ENCODE measurements around the gene ITGA2. TPM values are rescaled to one million over a fixed set of nuclear protein-coding genes. Genes with fewer than 3 reads are reported as not detected.

ITGA2 gene
- total RNA-seq, 1 donor from 2014 or later: 35.0 TPM

DNA sequence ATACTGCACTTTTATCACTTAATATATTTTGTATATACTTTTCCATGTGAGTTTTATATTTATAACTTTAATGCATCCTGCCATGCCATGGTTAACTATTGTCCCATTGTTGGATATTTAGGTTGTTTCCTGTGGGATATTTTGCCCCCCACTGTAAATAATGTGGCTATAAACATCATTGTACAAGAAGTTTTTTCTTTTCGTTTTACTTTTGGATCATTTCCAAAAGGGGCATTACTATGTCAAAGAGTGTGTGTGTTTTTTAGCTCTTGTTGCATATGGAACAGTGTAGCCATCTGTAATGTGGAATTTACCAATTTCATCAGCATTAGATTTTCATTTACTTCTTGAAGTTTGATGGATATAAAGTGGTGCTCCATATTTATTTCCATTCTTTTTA, 13.3 kb downstream of the ITGA2 start:
- FAIRE-seq: no peak
- TF ChIP-seq, protein P1, sequence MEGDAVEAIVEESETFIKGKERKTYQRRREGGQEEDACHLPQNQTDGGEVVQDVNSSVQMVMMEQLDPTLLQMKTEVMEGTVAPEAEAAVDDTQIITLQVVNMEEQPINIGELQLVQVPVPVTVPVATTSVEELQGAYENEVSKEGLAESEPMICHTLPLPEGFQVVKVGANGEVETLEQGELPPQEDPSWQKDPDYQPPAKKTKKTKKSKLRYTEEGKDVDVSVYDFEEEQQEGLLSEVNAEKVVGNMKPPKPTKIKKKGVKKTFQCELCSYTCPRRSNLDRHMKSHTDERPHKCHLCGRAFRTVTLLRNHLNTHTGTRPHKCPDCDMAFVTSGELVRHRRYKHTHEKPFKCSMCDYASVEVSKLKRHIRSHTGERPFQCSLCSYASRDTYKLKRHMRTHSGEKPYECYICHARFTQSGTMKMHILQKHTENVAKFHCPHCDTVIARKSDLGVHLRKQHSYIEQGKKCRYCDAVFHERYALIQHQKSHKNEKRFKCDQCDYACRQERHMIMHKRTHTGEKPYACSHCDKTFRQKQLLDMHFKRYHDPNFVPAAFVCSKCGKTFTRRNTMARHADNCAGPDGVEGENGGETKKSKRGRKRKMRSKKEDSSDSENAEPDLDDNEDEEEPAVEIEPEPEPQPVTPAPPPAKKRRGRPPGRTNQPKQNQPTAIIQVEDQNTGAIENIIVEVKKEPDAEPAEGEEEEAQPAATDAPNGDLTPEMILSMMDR (IDR thresholded peaks at IDR 0.05; ENCODE audit: insufficient read depth, low read length, severe bottlenecking): no peak
- no peaks in the 10 kb centered on the region for H3K27me3 ChIP-seq (ENCODE audit: control insufficient read depth, insufficient read depth, low read length)
- H3K4me3 ChIP-seq (ENCODE audit: low read depth, low read length): no peak overlapping the region
- H3K36me3 ChIP-seq (ENCODE audit: control insufficient read depth, insufficient read depth, low read length): peaks cover 4% of the 10 kb centered on the region
- no peak for DNase-seq (ENCODE audit: low read depth)

DNA sequence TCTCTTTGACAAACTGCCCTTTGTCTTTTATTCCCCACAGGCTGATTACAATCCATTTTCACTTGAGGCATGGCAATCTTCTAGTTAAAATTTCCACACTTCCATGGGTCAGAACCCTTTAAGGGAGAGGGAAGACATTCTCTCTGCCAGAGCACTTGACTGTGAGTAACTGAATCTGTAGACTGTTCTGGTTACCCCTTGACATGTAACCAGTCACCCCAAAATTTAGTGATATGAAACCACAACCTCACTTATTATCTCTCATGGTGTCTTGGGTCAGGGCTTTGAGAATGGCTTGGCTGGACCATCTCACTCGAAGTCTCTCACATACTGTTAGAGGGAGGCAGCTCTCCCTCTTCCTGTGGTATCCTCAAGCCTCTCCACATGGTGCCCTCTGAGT, 14.0 kb downstream of the ITGA2 start:
- no peaks in the 10 kb centered on the region for H3K27me3 ChIP-seq (ENCODE audit: control insufficient read depth, insufficient read depth, low read length)
- DNase-seq (ENCODE audit: low read depth) (no peak), FAIRE-seq (no peak)
- H3K4me3 ChIP-seq (ENCODE audit: low read depth, low read length): no peak overlapping the region
- peaks cover 4% of the 10 kb centered on the region for H3K36me3 ChIP-seq (ENCODE audit: control insufficient read depth, insufficient read depth, low read length)
- TF ChIP-seq, protein P1 (IDR thresholded peaks at IDR 0.05; ENCODE audit: insufficient read depth, low read length, severe bottlenecking): no peak

DNA sequence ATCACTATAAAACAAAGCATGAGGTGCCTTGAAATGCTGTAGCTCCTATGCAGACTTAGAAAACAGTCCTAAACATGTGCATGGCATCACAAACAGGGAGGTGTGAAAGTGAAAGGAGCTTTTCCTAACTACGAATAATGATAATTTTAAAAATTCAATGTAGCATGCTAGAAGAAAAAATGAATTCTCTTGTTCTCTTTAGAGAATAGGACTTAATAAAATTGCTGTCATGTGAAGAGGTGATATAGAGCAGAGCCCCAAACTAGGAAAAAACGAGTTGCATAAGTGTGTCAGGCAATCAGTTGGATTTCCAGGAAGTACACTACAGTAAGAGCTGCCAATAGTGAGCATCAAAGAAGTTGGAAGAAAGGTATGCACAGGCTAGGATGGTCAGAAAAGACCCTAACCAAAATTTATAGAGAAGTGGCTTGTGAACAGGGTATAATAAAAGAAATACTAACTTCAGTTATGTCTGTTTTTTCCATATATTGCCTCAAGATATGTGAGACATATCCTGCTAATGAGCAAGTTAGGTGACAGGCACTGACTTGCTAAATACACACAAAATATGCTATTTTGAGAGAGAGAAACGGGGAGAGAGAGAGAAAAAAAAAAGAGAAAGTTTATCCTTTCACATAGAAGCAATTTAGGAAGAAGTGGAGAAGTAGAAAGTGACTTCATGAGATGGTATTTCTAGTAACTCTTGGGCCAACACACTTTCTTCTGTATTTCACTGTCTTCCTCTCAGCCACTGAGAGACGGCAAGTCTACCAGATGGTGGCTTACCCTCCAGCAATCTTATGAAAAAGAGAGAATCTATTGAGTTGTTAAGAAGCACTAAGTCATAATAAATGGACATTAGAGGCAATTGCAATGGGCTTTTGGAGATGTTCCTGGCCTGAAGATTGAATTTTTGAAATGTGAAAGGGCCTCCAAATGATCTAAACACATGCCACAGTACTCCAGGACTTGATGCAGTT, 18.0 kb downstream of the ITGA2 start:
- H3K4me3 ChIP-seq (ENCODE audit: low read depth, low read length): no peak overlapping the region
- TF ChIP-seq, protein P1 (IDR thresholded peaks at IDR 0.05; ENCODE audit: insufficient read depth, low read length, severe bottlenecking): no peak
- peaks cover 3% of the 10 kb centered on the region for H3K36me3 ChIP-seq (ENCODE audit: control insufficient read depth, insufficient read depth, low read length)
- DNase-seq (ENCODE audit: low read depth): peak; percentile 93
- H3K27me3 ChIP-seq (ENCODE audit: control insufficient read depth, insufficient read depth, low read length): no peaks in the 10 kb centered on the region
- FAIRE-seq: no peak

DNA sequence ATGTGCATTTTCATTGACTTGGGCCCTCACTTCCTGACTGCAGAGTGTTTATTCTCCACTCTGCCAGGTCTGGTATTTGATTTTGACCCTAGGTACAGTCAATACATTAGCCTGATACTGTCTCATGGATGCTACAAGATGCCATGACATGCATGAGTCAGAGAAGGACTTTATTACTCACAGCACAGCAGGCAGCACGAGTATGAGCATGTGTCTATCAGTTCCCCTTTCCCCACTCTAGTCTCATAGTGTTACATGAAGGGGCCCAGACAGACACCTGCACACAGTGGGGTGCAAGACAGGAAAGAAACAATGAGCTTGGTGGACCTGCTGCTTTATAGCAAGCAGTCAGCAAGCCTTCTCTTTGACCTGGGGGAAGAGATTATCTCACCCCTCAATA, 19.6 kb downstream of the ITGA2 start:
- TF ChIP-seq, protein P1 (IDR thresholded peaks at IDR 0.05; ENCODE audit: insufficient read depth, low read length, severe bottlenecking): no peak
- Histone ChIP-seq H3K27me3 (ENCODE audit: control insufficient read depth, insufficient read depth, low read length) (no peaks in the 10 kb centered on the region), H3K36me3 (ENCODE audit: control insufficient read depth, insufficient read depth, low read length) (no peaks in the 10 kb centered on the region), H3K4me3 (ENCODE audit: low read depth, low read length) (no peak overlapping the region)
- FAIRE-seq (peak; percentile 90), DNase-seq (ENCODE audit: low read depth) (peak; percentile 96)

DNA sequence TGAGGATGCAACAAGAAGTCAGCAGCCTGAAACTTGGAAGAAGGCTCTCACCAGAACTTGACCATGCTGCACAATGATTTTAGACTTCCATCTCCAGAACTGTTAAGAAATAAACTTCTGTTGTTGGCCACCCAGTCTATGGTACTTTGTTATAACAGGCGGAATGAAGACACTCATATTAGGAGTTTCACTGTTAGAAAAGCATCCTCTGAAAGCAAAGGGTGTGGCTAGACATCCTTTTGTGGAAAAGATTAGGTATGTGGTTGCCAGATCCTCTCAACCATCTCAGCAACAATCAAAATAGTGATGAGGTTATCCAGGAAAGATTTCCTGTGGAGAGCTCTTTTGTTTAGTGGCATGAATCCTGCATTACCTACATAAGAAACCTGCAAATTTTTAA, 20.7 kb downstream of the ITGA2 start:
- DNase-seq (ENCODE audit: low read depth) (no peak), FAIRE-seq (no peak)
- Histone ChIP-seq H3K36me3 (ENCODE audit: control insufficient read depth, insufficient read depth, low read length) (no peaks in the 10 kb centered on the region), H3K27me3 (ENCODE audit: control insufficient read depth, insufficient read depth, low read length) (no peaks in the 10 kb centered on the region), H3K4me3 (ENCODE audit: low read depth, low read length) (no peak overlapping the region)
- TF ChIP-seq, protein P1 (IDR thresholded peaks at IDR 0.05; ENCODE audit: insufficient read depth, low read length, severe bottlenecking): no peak
